NCI-H2196 (cell line): Measurements from ENCODE around the gene ATP2B2.
A peak's percentile ranks its signal among the peaks of the same experiment; 100 is the strongest.

Experiments used
- DNase-seq: peaks from one replicate; lab custom pipeline; 2025; ENCODE audit not compliant: unreplicated experiment; lab: John Stamatoyannopoulos, UW

The ATP2B2 gene

DNA sequence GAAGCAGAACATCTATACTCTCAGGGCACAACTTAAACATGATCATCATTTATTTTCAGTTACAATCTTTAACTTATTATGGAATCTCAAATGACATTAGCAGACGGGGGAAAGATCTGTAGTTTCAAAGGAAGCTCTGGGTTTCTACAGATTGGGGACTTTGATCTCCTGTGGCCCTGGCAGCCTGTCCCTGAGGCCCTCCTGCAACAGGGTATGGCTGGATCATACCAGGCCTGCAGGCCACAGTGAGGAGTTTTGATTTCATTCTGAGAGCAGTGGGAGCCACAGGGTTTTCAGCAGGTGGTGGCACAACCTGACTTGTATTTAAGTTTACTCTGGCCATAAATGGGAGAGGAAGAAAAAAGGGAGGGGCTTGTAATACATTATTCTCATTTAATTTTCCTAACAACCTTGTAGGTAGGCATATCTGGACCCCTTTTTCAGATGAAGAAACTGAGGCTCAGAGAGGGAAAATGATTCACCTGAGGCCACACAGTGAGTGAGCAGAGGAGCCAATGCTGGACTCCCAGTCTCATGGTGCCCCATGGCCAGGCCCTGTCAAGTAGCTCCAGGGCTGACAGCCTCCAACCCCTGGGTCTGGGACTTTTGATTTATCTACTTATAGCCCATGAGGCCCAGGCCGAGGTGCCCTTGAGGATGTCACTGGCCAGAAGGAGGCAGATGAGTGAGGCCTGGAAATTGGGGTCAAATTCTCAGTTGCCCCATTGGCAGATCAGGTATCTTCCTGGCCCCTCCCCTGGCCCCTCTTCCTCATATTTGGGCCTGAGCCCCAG lies 71.0 kb downstream of the ATP2B2 start:
- no peak for DNase-seq

DNA sequence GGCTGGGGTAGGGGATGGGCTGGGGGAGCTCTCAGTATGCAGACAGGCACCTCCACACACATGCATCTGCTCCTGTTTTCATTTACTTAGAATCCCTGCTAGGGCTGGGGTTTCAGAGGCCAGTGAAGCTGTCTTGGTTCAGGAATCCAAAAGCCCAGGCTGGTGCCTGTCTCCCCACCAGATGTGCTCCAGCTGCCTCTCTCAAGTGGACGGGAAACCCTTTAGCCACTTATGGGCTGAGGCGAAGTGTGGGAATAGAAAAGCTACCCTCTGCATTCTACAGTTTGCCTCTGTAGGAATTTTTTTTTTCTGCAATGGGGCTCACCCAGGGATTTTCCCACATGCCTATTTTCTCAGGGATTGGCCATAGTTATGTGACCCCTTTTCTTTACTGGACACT lies 72.5 kb downstream of the ATP2B2 start:
- DNase-seq: no peak

DNA sequence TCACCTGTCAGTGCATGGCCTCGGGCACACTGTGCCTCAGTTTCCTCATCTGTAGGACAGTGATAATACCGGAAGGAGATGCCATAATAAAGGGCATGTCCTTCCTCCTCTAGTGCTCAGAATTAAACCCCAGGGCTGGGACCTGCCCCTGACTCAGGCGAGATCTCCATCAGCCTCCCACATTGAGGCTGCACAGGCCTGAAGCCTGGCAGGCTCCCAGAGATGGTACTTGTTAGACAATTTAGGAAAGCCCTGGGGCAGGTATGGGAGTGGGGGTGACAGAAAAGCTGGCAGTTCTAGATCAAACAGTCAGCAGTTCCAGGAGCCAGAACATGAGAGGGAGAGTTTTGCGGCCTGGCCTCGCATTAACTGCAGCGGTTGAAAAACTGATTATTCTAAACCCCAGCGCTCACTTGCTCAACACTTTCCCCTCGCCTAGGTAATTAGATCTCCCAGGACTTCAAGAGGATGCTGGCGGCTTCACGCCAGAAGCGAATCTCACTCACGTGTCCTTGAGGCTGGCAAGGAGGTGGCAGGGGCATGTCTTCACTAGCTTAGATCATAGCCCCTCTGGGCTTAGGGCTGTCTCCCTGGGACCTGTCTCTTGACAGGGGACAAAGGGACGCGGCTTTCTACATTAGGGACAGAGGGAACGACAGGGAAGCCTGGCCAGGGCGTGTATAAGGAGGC lies 73.1 kb downstream of the ATP2B2 start:
- DNase-seq: peak; percentile 45

DNA sequence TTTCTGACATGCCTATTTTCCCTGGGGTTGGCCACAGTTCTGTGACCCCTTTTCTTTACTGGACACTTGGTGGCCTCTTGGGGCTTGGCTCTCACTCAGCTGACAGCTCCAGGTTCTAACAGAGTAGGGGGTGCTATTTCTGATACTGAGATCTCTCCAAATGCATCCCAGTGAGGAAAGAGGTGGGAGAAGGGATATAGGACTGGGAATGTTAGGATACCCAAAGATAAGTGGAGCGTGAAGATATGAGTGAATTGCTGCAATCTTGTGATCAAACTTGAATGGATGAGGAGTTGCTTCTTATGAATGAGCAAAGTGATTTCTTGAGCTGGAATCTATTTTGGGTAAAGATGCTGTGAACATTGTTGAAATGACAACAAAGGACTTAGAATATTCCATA lies 74.6 kb downstream of the ATP2B2 start:
- DNase-seq: no peak

DNA sequence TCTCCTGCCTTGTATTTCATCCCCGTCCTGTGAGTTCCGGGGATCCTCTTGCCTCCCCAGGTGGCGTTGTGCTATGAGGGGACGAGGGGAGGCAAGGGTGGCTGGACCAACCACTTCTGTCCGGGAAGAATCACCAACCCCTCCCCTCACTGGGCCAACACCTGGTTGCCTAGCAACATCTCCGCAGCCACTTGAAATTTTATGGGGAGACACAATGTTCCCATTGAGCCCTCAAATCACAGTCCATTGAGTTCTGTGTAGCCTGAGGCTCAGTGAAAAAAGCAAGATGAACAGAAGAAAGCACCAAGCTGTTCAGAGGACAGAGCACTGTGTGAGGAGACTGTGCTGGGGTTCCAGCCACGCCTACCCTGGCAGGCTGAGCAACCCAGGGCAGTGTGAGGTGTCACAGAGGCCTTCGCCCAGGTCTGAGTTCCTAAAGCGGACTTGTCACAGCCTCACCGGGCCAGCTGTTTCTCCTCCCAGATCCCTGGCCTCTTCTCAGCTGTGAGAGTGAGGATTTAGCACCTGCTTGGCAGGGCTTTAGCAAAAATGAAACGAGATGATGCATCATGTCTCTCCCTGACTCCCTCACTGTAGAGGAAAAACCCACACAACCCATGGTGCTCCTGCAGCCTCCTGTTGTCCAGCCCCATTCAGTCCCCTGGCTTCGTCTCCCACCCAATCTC lies 76.8 kb downstream of the ATP2B2 start:
- DNase-seq: no peak

DNA sequence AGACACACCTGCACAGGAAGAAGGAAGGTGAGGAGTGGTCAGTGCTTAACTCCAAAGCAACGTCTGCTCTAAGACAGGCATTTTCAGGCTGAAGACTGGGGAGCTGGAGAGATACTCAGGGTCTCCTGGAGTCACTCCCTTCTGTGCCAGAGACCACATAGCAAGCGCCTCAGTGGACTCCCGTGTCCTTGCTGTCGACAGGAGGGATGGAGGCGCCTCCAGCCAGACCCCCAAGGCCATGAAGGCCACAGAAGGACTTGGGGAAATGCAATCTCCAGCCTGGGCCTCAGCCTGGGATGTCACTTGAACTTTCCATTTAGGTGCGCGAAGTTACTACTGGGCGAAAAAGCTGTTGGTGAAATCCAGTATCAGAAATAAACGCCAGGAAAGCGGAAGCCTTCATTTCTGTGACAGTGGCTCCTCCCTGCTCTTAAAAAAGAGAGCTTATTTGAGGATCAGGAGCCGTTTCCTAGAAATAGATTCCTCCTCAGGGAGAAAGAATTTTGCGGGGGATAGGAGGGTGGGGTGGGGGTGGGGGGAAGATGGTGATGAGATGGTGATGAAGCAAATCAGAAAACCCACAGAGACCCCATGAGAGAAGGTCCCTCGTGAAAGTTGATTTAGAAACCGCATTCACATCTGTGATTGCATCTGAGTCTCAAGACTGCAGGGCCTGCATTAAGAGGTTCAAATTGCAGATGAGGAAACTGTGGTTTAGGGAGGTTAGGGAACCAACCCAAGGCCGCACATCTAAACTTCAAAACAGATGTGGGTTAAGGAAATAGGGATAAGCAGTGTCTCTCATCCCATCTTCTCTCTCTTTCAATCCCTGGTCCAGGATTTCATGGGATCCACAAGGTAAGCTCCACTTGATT lies 78.8 kb downstream of the ATP2B2 start:
- no peak for DNase-seq

DNA sequence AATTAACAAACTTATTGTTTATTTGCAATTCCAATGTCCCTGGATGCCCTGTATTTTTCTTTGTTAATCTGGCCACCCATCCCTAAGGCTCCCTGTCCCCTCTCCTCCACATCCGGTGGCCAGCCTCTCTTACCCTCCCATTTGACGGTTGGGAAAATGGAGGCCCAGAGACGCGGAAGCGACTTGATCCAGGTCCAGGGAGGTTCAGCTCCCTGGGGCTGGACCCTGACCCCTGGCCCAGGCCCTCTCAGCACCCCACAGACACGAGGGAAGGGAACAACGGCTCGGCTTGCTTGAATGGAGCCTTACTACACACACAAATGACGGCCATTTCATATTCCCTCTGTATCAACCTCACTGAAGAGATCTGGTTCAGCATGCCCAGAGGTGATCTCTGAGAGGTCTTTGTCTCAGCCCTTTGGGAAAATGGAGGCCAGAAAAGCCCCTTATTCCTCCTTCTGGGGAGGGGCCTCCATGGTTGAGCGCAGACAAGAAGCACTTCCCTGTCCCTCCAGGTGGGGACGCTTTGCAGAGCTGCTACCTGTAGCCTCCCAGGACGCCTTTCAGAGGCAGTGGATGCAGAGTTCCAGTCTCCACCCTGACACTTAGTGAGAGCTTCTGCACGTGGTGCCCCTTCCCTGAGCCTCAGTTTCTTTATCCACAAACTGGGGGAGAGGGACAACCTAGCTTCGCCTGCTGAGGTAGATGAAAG lies 82.1 kb downstream of the ATP2B2 start:
- no peak for DNase-seq

DNA sequence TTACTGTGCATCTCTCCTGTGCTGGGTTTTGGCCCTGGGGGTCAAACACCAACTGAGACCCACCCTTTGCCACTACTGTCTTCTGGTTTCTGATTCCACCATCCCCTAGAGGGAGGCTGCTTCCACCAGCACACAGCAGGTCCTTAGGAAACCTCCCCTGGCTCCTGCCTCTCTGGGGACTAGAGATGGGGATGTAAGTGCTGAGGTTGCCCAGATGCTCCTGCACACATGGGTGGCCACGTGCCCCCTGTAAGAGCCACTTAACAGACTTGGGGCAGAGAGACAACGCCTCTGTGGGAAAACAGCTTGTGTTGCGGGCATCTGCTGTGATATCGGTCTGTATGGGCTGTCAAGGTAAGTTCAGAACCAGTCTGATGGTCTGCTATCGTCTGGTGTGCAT lies 83.4 kb downstream of the ATP2B2 start:
- DNase-seq: no peak

DNA sequence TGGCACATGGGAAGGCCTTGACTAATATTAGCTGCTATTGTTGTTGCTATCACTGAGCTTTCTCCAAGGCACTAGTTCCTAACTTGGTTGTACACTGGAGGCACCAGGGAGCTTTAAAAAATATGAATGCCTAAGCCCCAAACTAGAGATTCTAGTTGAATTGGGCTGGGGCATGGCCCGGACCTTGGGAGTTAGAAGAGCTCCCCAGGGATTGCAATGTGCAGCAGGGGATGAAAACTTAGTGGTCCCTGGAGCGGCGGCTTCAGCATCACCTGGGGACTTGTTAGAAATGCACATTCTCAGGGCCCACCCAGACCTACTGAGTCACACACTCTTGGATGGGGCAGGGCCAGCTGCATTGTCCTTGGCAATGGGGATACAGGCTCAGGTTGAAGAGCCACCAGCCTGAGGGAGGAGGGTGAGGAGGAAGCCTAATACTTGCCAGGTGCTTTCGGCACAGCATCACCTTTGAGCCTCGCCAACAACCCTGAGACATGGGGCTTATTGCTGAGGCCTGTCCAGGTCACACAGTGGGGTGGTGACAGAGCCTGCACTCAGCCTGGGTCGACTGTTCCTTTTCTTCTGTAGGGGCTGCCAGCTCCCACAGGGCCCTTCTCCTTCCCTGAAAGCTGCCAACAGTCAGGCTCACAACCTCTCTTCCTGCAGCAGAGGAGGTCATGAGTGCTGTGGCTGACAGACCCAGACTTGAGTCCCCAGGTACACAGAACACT lies 84.5 kb downstream of the ATP2B2 start:
- no peak for DNase-seq

DNA sequence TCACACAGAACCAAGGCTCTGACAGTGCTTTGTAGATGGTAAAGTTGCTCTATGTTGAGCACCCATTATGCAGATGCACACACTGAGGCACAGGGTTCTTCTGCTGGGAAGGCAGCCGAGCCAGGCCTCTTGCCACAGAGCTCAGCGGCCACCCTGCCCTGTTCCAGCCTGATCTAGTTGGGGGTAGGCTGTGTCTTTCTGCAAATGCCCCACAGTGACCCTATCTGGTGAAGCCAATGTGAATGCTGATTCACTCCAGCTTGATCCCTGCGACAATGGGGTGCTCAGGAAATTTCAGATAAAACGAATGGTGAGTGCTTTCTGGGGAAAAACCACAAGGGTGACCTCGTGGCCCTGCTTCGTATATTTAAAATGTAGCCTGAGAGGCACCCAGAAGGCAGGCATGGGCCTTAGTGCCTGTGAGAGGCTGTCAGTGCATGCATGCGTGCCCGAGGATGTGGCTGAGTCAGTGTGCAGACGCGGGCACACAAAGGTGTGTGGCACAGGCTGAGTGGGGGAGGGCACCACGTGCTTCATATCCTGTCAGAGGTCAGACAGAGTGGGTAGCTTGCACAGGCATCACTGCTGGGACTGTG lies 85.7 kb downstream of the ATP2B2 start:
- no peak for DNase-seq

DNA sequence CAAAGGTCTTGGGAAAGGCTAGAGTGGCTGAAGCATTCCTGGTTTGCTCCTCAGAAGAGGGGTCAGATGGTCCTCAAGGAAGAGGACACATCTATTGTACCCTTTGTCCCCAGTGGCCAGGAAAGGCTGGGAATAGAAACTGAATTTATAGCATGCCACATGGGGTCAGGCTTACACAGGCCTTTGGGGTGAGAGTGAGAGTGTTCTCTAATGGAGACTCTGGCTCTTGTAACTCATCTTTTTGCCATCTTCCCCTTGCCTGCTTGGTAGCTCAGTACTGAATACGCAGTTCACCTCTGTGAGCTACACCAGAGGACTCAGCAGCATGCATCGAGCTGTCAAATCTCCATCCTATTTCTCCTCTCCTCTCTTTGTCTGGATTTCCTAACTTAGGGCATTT lies 87.5 kb downstream of the ATP2B2 start:
- DNase-seq: no peak

DNA sequence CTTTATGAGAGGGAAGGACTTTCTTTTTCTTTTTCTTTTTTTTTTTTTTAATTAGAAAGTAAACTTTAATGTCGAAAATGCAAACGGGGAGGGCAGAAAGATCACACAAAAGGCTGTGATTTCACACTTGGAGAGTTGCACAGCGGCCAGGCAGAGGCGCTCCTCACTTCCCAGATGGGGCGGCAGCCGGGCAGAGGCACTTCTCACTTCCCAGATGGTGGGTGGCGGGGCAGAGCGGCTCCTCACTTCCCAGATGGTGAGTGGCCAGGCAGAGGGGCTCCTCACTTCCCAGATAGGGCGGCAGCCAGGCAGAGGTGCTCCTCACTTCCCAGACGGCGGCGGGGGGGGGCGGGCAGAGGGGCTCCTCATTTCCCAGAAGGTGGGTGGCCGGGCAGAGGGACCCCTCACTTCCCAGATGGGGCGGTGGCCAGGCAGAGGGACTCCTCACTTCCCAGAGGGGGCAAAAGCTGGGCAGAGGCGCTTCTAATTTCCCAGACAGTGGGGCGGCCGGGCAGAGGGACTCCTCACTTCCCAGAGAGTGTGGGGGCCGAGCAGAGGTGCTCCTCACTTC lies 88.6 kb downstream of the ATP2B2 start:
- no peak for DNase-seq

DNA sequence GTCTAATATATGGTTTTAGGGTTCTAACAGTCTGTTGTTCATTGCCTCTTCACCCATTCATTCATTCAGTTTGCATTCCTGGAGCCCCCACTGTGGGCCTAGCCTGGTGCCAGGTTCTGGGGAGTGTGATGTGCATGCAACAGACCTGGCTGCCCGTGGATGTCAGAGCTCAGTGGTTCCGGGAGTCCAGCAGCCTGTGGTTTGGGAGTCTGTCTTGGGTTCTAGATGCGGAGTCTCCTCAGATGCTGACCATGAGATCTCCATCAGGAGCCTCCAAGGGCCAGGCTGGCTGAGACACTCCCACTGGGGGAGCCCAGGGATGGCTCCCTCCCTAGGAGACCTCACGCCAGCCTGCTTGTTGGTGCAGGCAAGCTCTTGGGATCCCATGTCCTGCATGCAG lies 92.3 kb downstream of the ATP2B2 start:
- no peak for DNase-seq

DNA sequence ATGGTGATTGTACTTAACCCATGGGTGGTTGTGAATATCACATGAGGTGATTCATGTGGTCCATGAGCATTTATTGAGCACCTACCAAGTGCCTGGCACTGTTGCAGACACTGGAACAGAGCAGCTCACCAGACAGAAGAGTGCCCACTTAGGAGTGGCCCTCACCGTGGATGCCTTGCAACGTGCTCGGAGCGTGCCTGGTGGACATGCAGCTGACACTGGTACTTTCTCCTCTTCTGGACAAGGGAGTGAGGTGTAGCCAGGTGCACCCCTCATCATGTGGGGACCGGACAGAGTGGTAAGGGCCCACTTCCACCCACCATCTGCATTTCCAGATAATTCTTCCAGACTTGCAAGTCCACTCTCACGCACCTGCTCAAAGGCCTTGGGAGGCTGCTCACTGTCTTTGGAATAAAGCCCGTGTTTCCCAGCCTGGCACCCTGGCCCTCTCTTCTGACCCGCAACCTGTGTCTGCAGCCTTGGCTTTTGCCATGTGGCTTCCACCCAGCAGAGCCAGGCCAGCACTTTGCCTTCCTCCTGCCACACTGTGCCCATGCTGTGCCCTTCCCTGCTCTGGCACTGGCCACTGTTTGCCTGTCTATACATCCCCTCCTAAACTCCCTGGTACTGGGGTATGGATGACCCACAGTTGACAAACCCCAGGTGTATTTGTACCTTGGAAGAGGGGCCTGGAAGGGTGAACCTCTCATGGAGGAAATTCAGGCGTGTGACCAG lies 93.6 kb downstream of the ATP2B2 start:
- DNase-seq: no peak

DNA sequence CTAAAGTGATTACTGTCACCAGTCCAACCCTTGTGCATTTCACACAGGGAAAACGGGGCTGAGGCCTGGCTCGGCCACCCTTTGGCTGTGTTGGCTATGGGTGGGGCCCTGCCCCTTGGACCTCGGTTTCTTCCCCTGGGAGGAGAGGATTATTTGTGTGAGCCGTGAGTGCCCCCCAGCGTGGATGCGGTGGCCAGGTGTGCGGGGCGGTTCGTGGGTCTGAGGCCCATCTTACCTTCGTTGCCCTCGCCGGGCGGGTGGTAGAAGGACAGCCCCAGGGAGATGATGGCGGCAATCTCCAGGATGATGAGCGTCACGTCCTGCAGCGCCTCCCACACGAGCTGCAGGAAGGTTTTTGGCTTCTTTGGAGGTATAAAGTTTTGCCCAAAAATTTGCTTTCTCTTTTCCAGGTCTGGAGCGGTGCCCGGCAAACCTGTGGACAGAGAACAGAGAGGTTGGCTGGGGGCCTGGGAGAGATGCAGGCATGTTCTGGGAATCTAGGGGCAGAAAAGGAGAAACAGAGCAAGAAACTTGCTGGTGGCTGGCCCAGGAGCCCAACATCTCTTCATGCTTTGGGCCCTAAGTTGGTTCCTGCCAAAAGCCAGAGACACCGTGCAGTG lies 94.9 kb downstream of the ATP2B2 start:
- DNase-seq: no peak

DNA sequence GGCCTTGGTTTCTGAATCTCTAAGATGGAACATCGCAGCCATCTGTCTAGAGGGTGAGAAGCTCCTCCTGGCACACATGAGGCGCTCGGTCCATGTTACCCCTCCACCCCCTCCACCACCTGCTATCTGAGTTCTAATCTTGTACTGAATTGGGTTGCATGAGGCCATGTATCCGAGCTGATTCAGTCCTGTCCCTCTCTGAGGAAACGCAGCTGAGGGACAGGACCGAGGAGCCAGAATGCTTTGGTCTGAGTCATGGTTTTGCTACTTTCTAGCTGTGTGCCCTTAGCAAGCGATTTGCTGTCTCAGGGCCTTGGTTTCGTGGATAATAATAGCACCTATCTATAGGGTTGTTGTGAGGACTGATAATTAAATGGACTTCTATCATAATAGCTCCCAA lies 96.7 kb downstream of the ATP2B2 start:
- no peak for DNase-seq

DNA sequence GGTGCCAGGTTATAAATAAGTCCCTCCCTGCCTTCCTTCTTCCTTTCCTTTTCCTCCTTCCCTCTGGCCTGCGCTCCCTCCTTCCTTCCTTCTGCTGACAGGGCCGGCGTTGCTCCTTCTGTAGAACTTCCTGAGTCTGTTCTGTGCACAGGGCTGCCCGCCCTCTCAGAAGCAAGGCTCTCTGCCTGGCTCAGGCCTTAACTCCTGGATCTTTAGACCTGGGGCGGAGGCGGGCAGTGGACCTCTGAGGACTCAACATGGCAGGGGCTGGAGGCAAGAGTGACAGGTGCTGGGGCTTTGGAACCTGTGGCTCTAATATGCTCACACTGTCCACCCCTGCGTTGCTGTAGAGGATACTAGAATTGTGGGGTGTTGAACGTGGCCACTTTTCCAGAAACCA lies 98.0 kb downstream of the ATP2B2 start:
- DNase-seq: no peak

DNA sequence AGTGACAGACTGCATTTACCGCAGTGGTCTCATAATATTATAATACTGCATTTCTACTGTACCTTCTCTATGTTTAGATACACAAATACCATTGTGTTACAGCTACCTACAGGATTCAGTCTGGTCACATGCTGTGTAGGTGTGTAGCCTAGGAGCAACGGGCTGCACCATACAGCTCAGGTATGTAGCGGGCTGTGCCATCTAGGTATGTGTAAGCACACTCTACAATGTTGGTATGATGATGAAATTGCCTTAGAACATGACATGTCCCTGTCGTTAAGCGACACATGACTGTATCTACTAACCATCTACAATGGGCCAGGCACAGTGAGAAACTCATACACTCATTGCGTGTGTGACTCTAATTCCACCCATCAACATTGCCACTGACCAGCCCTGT lies 99.0 kb downstream of the ATP2B2 start:
- no peak for DNase-seq
